ENCODE measurements around the gene MAG.

GRCh38 chr19:35306473-35307246 lies 14.7 kb downstream of the MAG start:
- TF ChIP-seq, protein P1, sequence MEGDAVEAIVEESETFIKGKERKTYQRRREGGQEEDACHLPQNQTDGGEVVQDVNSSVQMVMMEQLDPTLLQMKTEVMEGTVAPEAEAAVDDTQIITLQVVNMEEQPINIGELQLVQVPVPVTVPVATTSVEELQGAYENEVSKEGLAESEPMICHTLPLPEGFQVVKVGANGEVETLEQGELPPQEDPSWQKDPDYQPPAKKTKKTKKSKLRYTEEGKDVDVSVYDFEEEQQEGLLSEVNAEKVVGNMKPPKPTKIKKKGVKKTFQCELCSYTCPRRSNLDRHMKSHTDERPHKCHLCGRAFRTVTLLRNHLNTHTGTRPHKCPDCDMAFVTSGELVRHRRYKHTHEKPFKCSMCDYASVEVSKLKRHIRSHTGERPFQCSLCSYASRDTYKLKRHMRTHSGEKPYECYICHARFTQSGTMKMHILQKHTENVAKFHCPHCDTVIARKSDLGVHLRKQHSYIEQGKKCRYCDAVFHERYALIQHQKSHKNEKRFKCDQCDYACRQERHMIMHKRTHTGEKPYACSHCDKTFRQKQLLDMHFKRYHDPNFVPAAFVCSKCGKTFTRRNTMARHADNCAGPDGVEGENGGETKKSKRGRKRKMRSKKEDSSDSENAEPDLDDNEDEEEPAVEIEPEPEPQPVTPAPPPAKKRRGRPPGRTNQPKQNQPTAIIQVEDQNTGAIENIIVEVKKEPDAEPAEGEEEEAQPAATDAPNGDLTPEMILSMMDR (IDR thresholded peaks at IDR 0.05), result no peak
- no peak for TF ChIP-seq POLR2A (IDR thresholded peaks at IDR 0.05)
- TF ChIP-seq POLR2AphosphoS5 (IDR thresholded peaks at IDR 0.05), result no peak
- no peak for TF ChIP-seq EP300 (IDR thresholded peaks at IDR 0.05)

All from sigmoid colon (tissue), 4 donors.